Measurements from ENCODE around the gene PNMA6F.

PNMA6F gene

DNA sequence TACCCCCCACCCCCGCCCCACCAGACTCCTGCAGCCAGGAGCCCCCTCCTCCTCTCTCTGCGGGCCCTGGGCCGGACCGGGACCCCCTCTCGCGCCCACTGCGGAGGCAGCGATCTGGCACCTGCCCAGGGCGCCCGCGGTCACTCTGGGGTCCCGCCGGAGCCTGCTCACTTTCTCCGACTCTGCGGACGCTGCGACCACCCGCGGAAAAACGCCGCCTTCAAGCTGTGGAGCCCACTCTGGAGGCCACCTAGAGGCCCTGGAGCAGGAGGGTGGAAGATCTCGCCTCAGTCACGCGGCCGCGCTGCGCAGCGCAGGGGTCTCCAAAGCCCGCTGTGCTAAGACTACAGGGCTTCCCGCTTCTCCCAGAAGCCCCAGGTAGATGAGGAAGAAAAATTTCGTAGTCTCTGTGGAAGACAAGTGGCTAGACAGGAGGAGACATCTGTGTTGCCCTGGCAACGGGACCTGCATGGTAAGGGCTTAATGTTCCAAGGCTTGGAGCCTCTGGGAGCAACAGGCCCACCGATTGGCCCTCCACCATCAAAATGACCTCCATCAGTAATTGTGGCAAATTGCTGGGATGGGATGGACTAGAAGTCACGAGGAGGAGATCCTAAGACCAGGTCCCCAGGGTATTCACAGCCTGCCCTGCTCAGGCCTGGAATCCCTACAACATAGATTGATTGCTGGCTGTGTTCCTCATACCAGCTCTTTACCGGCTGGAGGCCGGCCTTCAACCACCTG, at the start of gene PNMA6F:
Gene PNMA6F, minus strand, starts transcription at position 387 of the 744 bp plus-strand sequence. CDS start 1,093 bp downstream, outside the sequence.
- no peak for DNase-seq (ENCODE audit: low read depth in 2 of 2)

DNA sequence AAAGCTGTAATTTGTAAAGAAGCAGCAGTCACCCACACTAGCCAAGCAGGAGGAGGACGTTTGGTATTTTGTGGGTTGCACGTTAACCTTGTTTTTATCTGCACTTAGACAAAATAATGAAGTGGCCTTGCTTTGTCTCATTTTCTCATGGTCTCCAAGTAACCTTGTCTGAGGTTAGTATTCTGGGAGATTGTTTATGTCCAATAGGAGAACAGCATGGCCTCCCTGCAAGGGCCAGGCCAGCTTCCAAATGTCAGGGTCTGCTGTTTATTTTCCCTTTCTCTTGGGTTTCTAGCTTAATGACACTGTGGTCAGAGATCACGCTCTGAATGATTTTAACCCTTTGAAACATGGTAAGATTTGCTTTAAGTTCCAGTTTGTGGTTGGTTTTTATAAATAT, 49.7 kb upstream of the PNMA6F start:
- DNase-seq (ENCODE audit: low read depth in 2 of 2), result no peak

DNA sequence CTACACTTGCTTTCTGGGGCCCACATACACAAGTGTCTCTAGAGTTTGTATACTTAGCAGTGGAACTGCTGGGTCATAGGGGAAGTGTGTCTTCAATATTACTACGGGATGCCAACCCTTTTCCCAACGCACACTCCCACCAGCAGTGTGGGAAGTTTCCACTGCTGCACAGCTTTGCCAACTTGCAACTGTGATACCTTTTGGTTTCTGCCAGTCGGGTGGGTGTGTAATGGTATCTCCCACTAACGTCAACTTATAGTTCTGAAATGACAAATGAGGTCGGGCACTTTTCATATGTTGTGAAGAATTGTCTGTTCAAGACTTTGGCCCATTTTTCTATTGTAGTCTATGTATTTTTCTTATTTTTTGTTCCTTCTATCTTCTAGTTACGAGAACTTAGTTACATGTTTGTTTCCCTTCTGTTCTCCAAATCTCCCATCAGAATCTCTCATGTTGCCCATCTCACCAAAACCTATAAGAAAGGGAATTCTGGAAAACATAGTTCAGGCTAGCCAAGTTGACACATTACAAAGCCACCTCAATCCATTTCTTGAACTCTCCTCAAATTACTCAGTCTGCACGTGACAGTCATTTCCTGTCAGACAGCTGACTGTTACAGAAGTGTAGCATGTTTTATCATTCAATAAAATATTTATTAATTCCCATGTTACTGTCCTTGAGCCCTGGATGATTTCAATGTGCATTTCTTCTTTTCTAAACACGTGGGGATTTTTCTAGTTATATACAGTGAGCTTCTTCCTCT, 48.9 kb upstream of the PNMA6F start:
- DNase-seq (ENCODE audit: low read depth in 2 of 2), result no peak

GRCh38 chrX:153366878-153367538, 45.4 kb upstream of the PNMA6F start:
- no peak for DNase-seq (ENCODE audit: low read depth in 2 of 2)

- no peak for DNase-seq (ENCODE audit: low read depth in 2 of 2)
Measured at GRCh38 chrX:153366119-153366518, 44.6 kb upstream of the PNMA6F start.

GRCh38 chrX:153365670-153366069, 44.1 kb upstream of the PNMA6F start:
- DNase-seq (ENCODE audit: low read depth in 2 of 2), result no peak

DNA sequence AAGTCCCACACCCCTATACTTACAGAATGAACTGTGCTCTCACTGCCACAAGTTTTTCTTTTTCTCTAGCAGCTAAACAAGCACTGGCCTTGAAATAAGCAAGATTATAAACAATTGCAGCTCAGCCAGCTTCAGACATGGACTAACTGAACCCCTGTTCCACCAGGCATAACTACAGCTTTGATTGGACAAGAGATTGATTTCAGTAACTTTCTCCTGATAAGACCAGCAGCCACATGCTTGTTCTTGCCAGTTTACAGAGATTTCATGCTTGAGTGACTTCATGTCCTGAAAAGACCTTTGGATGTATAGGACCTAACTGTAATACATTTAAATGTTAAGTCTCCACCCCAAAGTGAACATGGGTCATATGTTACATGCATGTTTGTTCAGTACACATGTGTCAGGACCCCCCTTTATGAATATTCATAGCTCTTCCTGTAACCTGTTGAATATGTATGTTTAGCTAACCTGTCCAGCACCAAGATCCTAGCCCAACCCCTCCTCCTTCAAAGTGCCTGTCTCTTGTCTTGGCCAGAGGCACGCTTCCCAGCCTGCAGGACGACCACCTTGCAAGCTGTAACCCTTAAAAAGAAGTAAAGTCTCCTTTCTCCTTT, 40.3 kb upstream of the PNMA6F start:
- DNase-seq (ENCODE audit: low read depth in 2 of 2), result no peak

GRCh38 chrX:153357877-153358276, 36.3 kb upstream of the PNMA6F start:
- DNase-seq (ENCODE audit: low read depth in 2 of 2), result no peak

DNA sequence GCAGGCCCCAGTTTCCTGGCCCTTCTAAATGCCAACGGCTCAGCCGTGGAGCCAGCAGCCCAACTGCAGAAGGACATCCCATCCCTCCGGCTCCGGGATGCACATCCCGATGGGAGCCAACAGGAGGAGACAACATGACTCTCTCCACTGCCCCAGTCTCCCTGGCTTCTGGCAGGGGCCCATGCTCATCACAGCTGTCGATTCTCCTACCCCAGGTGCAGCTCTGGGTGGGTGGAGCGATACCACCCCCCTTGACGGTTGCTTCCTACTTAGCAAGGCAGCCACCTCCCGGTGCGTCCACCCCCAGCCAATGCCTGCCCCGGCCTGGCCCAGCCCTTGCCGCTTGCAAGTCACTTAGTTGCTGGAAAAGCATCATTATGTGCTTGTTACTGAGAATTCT, 31.8 kb upstream of the PNMA6F start:
- no peak for DNase-seq (ENCODE audit: low read depth in 2 of 2)

- no peak for DNase-seq (ENCODE audit: low read depth in 2 of 2)
Measured at GRCh38 chrX:153352858-153353257, 31.3 kb upstream of the PNMA6F start.

GRCh38 chrX:153351981-153352380, 30.4 kb upstream of the PNMA6F start:
- DNase-seq (ENCODE audit: low read depth in 2 of 2), result no peak

GRCh38 chrX:153349952-153350351, 28.4 kb upstream of the PNMA6F start:
- DNase-seq (ENCODE audit: low read depth in 2 of 2), result no peak

GRCh38 chrX:153348421-153348820, 26.9 kb upstream of the PNMA6F start:
- DNase-seq (ENCODE audit: low read depth in 2 of 2), result no peak

- DNase-seq (ENCODE audit: low read depth in 2 of 2), result no peak
Measured at GRCh38 chrX:153347530-153347929, 26.0 kb upstream of the PNMA6F start.

DNA sequence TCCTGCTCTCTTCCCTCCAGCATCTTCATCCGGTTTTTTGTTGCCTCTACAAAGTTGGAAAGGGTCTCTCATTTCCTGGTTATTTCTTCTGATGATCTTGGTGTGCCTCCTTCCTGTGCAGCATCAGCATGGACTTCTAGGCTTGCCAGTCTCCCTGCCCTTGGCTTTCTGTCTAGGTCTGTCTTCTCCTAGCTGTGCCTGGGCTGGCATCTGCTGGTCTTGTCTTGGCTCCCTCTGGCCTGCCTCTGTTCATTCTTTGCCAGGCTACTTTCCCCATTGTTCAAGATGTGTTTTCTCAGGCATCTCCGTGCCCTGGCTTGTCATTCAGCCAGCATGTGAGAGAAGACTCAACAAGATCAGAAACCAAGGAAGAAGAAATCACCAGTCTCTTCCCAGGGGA, 22.1 kb upstream of the PNMA6F start:
- DNase-seq (ENCODE audit: low read depth in 2 of 2), result no peak

- no peak for DNase-seq (ENCODE audit: low read depth in 2 of 2)
Measured at GRCh38 chrX:153342762-153343558, 21.4 kb upstream of the PNMA6F start.

- no peak for DNase-seq (ENCODE audit: low read depth in 2 of 2)
Measured at GRCh38 chrX:153340111-153340510, 18.5 kb upstream of the PNMA6F start.

- no peak for DNase-seq (ENCODE audit: low read depth in 2 of 2)
Measured at GRCh38 chrX:153339662-153340061, 18.1 kb upstream of the PNMA6F start.

DNA sequence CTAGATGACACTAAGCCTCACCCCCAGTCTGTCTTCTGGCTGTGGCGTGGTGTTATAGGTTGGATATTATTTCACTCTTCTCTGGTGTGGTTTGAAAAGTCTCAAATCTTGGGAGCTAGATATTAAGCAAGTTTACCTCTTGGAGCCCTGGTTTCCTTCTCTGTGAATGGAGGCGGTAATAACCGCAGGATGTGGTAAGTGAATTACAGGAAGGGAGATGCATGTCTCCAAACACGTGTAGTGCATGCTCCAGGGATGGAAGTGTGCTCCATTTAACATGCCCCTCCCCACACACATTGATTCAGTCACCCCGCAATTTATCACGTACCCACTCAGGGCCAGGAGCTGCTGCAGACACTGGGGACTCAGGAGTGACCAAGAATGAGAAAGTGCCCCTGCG, 17.3 kb upstream of the PNMA6F start:
- no peak for DNase-seq (ENCODE audit: low read depth in 2 of 2)

DNA sequence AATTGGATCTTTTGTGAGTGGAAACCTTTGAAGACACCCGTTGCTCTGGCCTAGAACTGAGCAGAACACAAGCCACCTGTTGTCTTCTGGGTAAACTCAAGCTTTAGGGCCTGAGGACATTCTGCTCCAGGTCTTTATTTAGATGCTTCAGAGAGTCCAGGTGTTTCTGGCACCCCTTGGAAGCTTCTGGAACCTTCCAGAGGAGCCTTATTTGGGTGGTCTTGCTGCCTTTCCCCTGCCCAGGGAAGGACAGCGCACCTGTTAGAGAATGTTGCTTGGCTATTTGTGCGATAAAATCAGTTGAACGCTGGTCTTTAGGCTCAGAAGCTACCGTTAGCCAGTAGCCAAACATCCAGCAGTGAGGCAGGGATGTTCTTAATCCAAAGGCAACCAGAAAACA, 15.4 kb upstream of the PNMA6F start:
- DNase-seq (ENCODE audit: low read depth in 2 of 2), result no peak

DNA sequence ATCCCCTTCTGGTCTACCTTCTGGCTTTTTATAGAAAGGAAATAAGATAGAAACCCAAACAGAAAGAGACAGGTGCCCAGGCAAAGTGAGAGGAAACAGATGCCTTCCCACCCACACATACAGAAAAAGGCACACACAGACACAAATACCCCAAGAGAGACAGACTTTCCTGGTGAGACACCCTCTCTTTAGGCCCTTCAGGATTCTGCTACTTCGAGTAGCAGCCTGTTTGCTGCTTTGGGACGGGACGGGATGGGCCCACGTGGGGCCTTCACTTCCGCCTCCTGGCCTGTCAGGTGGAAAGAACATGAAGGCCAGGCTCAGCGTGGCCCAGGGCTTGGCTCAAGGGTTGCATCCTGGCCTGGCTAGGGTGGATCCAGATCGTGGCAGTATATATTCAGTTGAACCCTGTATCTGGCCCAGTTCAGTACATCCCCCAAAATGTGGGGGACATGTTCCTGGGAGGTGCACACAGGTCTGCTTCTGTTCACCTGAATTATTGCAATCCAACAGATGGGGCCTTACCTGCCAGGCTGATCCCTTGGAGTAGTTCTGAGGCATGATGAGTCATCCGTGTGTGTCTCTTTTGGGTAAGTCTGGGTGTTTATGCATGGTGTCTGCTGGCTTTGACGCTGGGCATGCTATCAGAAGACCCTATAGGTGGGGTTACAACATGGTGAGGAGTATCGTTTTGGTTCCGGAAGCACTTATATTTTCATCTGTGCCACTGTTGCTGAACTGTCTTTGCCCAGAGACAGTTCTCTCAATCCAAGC, 14.7 kb upstream of the PNMA6F start:
- no peak for DNase-seq (ENCODE audit: low read depth in 2 of 2)

Data from stimulated activated CD8-positive, alpha-beta memory T cell treated with anti-CD3 and anti-CD28 coated beads, Interleukin-2, amount 100 ng/mL, for 1 hour (primary cell).